ENCODE results near the gene SLFN14.
A peak's percentile ranks its signal among the peaks of the same experiment; 100 is the strongest.
"Not testable (repeated sequence)": the region's sequence is repeated elsewhere in the genome, so short reads cannot be mapped to it uniquely, and the experiment has no call there.

The SLFN14 gene

DNA sequence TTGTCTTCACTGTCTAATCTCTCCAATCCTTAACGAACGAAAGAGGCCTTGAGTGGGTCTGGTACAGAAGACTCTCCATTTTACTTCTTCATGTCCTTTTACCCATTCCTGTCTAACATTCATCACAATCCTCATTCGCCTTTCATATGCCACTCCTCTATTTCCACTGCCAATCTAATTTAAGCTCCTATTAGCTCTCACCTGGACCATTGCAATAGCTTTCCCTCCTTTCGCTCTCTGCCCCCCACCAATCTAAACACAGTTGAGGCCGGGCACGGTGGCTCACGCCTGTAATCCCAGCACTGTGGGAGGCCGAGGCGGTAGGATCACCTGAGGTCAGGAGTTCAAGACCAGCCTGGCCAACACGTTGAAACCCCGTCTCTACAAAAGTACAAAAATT lies 6.3 kb upstream of the SLFN14 start:
- TF ChIP-seq, protein P1, sequence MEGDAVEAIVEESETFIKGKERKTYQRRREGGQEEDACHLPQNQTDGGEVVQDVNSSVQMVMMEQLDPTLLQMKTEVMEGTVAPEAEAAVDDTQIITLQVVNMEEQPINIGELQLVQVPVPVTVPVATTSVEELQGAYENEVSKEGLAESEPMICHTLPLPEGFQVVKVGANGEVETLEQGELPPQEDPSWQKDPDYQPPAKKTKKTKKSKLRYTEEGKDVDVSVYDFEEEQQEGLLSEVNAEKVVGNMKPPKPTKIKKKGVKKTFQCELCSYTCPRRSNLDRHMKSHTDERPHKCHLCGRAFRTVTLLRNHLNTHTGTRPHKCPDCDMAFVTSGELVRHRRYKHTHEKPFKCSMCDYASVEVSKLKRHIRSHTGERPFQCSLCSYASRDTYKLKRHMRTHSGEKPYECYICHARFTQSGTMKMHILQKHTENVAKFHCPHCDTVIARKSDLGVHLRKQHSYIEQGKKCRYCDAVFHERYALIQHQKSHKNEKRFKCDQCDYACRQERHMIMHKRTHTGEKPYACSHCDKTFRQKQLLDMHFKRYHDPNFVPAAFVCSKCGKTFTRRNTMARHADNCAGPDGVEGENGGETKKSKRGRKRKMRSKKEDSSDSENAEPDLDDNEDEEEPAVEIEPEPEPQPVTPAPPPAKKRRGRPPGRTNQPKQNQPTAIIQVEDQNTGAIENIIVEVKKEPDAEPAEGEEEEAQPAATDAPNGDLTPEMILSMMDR (conservative IDR thresholded peaks at IDR 0.05; ENCODE audit: control insufficient read depth, insufficient read depth, low read depth, low read length) = no peak
- DNase-seq (ENCODE audit: low read depth) = no peak
- H3K4me3 ChIP-seq (ENCODE audit: control insufficient read depth, low read depth, low read length) = peak overlapping the region; percentile 99

DNA sequence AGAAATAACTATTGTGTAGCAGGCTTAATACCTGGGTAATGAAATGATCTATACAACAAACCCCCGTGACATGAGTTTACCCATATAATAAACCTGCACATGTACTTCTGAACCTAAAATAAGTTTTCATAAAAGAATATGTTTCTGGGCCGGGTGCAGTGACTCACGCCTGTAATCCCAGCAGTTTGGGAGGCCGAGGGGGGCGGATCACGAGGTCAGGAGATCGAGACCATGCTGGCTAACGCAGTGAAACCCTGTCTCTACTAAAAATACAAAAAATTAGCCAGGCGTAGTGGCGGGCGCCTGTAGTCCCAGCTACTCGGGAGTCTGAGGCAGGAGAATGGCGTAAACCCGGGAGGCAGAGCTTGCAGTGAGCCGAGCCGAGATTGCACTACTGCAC lies 2.6 kb upstream of the SLFN14 start:
- not testable (repeated sequence) for DNase-seq (ENCODE audit: low read depth); H3K4me3 ChIP-seq (ENCODE audit: control insufficient read depth, low read depth, low read length)

DNA sequence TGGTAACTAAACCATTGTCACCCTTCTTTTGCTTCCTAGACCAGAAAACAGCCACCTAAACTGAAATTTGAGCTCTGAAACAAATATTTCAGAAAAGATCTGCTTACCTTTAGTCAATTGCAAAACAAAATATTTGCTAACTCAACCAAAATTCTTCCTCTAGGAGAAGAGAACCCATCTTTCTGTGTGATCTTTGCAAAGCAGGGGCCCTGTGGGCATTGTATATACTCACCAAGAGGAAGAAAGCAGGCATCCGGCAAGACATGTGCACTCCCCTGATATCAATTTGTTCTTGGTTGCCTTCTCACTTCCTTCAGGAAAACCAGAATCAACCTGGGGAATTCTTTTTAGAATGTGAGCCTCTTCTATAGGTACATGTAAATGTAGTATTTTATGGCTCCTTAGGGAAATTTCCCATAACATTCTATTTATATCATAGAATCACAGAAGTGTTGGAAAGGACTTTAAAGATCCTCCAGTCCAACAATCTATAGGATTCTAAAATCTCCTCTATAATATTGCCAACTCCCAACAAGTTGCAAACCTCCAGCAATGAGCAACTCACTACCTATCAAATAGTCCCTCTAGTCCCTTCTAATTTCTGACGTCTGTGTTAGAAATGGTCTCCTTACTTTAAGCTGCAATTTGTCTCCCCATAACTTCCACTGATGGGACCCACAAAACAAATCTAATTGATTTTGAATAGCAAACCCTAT lies 966 bp downstream of the SLFN14 start:
- TF ChIP-seq, protein P1 (conservative IDR thresholded peaks at IDR 0.05; ENCODE audit: control insufficient read depth, insufficient read depth, low read depth, low read length) = no peak
- no peak overlapping the region for H3K4me3 ChIP-seq (ENCODE audit: control insufficient read depth, low read depth, low read length)
- no peak for DNase-seq (ENCODE audit: low read depth)

DNA sequence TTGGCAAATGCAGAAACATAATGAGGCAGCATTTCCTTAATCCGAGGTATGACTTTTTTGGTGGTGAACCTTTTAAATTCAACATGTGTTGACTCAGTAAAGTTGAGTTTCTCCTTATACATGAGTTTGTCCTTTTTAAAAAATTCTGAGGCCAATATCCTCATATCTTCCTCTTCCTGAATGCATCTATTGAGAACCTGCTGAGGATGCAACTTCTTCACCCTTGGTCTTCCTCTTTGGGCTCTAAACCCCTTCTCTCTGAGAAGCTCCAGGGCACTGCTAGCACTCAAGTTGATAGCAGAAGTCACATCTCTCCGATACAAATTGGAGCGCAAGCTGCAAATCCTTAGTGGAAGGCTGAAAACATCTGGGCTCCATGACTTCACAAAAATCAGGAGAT lies 3.3 kb downstream of the SLFN14 start:
- TF ChIP-seq, protein P1 (conservative IDR thresholded peaks at IDR 0.05; ENCODE audit: control insufficient read depth, insufficient read depth, low read depth, low read length) = no peak

DNA sequence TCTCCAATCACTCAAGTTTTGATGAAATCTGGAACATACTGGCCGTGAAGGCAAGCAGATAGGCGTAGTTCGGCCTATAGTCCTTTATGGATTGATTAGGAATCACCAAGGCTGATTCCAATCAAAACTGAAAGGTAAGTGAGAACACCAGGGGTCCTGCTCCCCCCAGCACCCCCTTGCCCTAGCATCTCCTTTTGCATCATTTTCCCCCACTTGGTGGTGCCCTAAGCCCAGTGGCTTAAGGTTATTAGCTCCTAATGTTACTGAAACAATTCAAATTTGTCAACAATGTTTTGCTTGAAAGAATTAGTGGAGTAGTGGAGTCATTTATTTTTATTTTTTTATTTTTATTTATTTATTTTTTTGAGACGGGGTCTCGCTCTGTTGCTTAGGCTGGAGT lies 4.9 kb downstream of the SLFN14 start:
- TF ChIP-seq, protein P1 (conservative IDR thresholded peaks at IDR 0.05; ENCODE audit: control insufficient read depth, insufficient read depth, low read depth, low read length) = peak; percentile 38
- DNase-seq (ENCODE audit: low read depth) = no peak
- H3K4me3 ChIP-seq (ENCODE audit: control insufficient read depth, low read depth, low read length) = no peak overlapping the region

More for the DNA sequence above, 3.3 kb downstream of the SLFN14 start:
- no peak overlapping the region for H3K4me3 ChIP-seq (ENCODE audit: control insufficient read depth, low read depth, low read length)
- DNase-seq (ENCODE audit: low read depth) = no peak

DNA sequence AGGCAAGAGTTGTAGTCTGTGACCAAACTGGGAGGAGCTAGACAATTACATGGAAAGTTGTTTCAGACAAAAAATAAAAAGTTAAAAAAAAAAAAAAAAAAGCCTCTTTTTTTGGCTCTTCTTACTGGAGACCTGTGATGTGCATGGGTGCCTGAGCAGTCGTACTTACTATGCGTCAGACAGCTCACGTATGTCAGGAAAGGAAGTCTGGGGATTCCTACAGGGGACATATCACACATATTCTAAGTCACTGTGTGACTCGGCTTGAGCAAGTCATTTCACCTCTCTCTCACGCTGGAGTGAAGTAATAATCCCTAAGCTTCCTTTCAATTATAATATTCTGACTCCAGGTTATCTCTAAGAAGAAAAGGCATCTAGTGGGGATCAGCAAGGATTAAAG lies 6.0 kb downstream of the SLFN14 start:
- no peak overlapping the region for H3K4me3 ChIP-seq (ENCODE audit: control insufficient read depth, low read depth, low read length)
- DNase-seq (ENCODE audit: low read depth) = no peak
- TF ChIP-seq, protein P1 (conservative IDR thresholded peaks at IDR 0.05; ENCODE audit: control insufficient read depth, insufficient read depth, low read depth, low read length) = no peak

DNA sequence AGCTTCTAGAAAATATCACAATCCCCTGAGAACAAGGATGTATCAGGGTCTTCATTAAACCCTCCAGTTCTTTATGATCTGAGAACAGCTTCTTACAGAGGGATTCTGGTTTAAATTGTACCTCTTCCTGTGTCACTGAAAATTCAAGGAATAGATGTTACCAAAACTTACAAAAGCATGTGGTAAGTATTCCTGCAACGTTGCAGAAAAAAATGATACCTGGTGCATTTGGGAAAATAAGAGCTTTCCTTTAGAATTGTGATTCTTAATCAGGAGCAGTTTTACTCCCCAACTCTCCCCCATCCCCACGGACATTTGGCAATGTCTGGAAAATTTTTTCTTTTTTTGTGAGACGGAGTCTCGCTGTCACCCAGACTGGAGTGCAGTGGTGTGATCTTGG lies 7.3 kb downstream of the SLFN14 start:
- no peak overlapping the region for H3K4me3 ChIP-seq (ENCODE audit: control insufficient read depth, low read depth, low read length)
- DNase-seq (ENCODE audit: low read depth) = no peak
- TF ChIP-seq, protein P1 (conservative IDR thresholded peaks at IDR 0.05; ENCODE audit: control insufficient read depth, insufficient read depth, low read depth, low read length) = no peak

Measured in fibroblast of mammary gland (primary cell).